Adrenal gland (tissue), 5 donors: ENCODE results near the gene LOXHD1.

Experiments
- POLR2A ChIP-seq, 2 donors: fragments of 450-650 bp; IDR thresholded peaks; one replicate each; pipeline ENCODE4 v1.6.1; 2017; ENCODE audit warnings: antibody characterized with exemption in 2 of 2, mild to moderate bottlenecking in 2 of 2, moderate library complexity in 1 of 2
- TF ChIP-seq, protein P1 (sequence below), 6 experiments: fragments of 450-650 bp in 4 of 6; fragments of 200-600 bp in 2 of 6; sonication (generic) in 1 of 6; IDR thresholded peaks; 1 replicate in 5 of 6; 2 replicates in 1 of 6; pipeline versions ENCODE4 v1.5.1 to v1.8.0; 2016 to 2021; ENCODE audit warnings: antibody characterized with exemption in 6 of 6, mild to moderate bottlenecking in 2 of 6, moderate library complexity in 1 of 6
- donor health status: DM: no; HTN: no; CAD: no.

DNA sequence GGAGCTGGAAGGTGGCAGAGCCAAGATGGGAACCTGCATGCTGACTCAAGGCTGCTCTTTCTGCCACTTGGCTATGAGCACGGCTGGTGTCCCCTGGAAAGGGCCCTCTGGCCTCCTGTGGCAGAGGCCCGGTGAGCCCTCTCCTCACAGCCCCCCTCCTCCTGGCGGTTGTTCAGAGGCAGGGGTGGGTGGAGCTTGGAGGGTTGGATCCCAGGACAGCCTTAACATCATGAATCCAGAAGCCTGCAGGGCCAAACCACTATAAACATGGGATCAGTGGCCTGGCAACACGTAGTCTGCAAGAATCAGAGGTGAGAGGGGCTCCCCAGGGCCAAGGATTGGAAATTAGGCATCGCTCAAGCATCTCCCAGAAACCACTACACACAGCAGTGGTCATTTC lies 48.5 kb upstream of the LOXHD1 start:
- TF ChIP-seq, protein P1, sequence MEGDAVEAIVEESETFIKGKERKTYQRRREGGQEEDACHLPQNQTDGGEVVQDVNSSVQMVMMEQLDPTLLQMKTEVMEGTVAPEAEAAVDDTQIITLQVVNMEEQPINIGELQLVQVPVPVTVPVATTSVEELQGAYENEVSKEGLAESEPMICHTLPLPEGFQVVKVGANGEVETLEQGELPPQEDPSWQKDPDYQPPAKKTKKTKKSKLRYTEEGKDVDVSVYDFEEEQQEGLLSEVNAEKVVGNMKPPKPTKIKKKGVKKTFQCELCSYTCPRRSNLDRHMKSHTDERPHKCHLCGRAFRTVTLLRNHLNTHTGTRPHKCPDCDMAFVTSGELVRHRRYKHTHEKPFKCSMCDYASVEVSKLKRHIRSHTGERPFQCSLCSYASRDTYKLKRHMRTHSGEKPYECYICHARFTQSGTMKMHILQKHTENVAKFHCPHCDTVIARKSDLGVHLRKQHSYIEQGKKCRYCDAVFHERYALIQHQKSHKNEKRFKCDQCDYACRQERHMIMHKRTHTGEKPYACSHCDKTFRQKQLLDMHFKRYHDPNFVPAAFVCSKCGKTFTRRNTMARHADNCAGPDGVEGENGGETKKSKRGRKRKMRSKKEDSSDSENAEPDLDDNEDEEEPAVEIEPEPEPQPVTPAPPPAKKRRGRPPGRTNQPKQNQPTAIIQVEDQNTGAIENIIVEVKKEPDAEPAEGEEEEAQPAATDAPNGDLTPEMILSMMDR (IDR thresholded peaks at IDR 0.05) = no peak
- TF ChIP-seq POLR2A (IDR thresholded peaks at IDR 0.05) = no peak
